Stimulated activated CD4-positive, alpha-beta T cell treated with anti-CD3 and anti-CD28 coated beads, Interleukin-1b, Interleukin-23, amount 100 ng/mL, for 4 hours (primary cell): Measurements from ENCODE around the gene UBXN6.

Experiments
- DNase-seq, 2 donors: peaks; one replicate each; pipeline ENCODE4 v3.0.0-alpha.2; 2020; ENCODE audit warnings: low read depth in 2 of 2

UBXN6 gene

DNA sequence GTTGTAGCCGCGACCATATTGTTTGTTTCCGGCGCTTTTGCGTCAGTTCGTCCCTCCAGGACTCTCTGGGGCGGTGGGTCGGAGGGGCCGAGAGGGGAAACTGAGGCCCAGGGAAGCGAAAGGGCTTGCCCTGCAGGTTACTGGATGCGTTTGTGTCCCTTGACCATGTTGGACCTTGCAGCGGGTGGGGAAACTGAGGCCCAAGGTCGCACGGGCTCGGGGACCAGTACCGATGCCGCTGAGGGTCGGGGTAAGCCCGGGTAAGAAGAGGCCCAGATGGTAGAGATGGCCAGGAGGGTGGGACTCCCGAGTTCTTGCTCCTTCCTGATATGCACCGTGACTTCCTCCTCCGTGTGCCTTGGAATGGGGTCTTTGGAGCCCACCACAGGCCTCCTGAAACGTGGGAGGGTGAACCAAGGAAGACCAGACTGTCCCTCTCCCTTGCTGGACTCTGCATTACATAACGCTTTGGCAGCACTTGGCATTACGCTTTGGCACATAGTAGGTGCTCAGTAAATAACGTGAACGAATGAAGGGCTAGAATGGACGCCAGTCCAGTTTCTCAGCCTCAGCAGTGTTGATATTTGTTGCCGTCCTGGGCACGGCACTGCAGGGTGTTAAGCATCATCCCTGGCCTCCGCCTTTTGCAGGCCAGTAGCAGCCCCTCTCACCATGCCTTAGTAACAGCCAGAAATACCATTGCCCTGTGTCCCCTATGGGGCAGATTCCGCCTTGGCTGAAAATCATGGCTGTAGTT lies 54.4 kb downstream of the UBXN6 start:
- no peak for DNase-seq

DNA sequence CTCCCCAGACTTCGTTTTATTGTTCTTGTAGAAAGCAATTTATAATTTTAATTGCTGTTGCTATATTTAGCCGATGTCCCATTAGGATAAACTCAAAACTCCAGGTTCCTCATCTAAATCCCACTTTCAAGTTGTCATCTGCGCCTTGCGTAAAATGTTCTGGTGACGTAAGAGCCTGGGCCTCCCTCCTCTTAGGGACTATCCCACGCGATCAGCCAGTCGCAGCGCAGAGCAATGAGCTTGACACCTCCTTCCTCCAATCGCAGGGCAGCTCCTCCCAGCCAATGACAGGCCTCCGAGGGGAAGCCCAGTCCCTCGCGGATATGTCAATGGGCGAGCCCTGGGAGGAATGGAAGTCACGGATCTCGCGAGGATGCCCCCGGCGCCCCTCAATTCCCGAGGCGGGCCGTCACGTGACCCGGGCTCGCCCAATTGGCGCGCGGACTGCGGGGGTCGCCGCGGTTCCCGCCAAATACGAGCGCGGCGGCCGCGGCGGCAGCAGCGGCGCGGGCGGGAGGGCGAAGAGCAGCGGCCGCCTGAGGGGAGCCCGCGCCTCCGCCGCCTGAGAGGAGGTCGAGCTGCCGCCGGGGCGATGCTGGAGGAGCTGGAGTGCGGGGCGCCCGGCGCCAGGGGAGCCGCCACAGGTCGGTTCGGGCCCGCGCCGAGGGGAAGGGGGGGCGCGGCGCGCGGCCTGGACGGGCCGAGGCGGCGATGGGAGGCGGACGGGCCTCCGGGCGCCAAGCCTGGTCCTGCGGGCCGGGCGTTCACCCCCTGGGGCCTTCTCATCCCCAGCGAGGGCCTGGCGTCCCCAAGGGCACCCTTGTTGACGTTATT lies 55.2 kb downstream of the UBXN6 start, which contains the start of gene CHAF1A:
CHAF1A (plus strand) TSS at position 470 of the 834 bp plus-strand sequence; CDS start at position 593, 123 bp downstream.
- DNase-seq, result peak; percentile 96 to 98

DNA sequence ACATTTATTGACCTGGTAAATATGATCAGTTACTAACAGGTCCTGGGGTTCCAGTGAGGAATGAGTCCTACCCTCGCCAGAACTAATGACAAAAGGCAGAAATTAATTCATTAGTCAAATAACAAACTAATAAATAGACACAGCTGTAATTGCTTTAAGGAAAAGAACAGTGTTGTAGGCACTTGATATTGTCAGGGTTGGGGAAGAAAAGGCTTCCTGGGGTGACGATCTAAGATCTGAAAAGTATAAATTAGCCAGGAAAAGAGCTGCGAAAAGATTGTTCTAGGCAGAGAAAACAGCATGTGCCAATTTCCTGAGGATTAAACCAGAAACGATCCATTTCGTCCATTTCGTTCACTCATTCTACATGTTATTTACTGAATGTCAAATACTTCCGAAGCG lies 55.8 kb downstream of the UBXN6 start:
- no peak for DNase-seq

DNA sequence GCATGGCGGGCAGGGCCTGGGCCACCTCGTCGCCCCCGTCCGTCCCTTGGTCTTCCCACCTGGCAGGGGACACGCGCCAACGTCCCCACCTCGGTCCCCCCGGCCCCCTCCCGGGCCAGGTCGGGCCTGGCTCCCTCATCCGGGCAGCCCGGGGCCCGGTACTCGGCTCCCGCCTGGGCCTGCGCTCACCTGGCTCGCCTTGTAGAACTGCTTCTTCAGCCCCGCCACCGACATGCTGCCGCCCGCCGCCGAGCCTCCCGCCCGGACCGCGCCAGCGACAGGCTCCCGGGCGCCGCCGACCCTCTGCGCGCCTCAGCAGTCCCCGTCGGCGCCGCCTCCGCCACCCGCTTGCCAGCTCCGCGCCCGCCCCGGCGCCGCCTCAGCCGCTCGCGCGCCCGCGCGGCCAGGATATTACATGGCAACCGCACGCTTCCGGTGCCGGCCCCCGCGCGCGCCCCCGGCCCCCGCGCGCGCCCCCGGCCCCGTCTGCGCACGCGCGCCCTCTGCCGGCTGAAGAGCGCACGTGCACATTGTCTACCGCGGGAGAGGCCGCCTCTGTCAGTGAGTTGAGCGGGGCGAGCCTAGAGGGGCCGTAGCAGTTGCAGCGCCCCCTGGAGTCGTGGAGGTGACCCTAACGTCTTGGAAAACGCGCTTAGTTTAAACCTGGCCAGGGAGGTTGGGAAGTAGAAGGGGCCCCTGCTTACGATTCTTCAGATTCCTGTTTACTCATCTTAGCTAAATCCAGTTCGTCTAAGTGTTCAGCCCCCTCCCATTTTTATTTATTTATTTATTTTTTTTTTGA lies 57.3 kb downstream of the UBXN6 start, which contains the start of gene SH3GL1:
SH3GL1 (minus strand) TSS at position 413 of the 802 bp plus-strand sequence; CDS start at position 234, 179 bp downstream.
- DNase-seq, result peak; percentile 93 to 94

DNA sequence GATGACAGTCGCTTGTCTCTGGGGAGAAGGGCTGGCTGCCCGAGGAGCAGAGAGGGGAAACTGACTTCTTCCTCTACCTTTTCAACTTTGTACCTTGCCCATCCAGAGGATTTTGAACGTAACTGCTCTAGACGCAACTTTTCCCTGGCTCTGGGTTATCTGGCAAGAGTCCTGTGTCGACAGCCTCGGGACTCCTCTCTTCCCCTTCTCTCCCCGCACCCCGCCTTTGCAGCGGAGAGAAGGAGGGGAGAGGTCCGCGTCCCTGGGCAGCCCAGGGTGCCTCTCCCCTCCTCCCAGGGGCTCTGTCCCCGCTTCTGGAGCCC lies 57.8 kb downstream of the UBXN6 start:
- no peak for DNase-seq

DNA sequence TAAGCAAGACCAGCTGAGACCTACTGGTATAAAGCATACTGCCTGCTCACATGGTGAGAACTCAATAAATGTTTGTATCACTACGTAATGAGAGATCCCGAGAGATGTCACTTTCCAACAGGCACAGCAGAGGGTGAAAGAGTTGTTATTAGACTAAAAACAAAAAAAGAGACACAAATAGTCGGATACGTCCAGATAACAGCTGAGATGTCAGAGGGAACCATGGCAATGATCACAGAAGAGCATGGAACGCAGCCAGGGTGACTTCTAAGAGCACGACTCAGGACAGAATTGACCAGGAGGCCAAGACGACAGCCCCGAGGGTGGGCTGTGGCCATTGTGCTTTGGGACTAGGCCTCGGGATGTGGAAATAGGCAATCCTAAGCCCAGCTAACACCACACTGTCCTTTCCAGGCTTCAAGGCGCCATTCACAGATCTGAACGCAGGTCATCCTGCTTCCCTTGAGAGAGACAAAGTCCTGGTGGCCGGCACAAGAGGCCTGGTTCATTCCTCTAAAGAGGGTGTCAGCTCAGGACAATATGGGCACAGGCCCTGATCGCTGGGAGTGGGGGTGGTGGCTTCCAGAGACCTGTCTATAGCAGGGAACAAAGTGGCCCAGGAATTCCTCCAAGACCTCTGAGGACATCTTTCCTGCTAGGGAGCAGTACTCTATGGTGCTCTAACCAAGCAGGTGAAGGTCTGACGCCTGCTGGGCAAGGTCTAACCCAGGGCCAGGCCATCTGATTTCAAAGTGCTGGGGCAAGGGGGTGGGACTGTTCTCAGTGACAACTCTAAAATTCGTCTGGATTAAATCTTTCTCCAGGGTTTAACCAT lies 60.4 kb downstream of the UBXN6 start:
- DNase-seq, result no peak
